HL-60/S4 treated with retinoic acid at 250 ng/mL for 4 days and 3 days (cell line): ENCODE measurements around the gene LRRC75A.

Source experiments
- in situ Hi-C: fragments of 300-500 bp; cut with MboI; formaldehyde crosslinking; loops from 2 replicates; pipeline ENCODE4 v1.7.0; 2022; ENCODE audit warnings: low sequenced_read_pairs

Gene LRRC75A

DNA sequence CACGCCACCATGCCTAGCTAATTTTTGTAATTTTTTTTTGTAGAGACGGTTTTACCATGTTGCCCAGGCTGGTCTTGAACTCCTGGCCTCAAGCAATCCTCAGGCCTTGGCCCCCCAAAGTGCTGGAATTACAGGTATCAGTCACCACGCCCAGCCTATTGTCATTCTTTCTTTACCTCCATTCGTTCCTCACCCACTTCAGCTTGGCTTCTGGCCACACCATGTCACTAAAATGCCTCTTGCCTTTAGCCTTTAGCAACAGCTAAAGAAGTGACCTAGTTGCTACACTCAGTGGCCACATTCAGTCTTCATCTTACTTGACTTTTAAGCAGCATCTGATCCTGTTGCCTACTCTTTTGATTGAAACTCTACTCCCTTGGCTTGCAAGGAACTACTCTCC is 3.6 kb upstream of the LRRC75A start:
- in situ Hi-C loops = no loop called here

DNA sequence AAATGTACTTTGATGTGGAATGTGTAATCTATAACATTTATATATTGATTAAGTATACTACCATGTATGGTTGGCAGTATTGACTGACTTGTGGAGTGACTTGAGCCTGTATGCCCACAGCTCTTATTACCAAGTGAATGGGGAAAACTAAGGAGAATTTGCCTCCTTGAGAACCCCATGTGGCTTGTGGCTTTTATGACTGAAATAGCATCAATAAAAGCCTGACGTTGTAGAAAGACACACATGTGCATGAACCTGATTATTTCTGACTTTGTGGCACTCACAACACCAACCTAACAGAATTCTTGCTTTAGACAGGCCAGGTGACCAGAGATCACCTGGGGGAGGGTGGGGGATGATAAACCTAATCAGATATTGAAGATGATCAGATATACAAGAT is 2.1 kb upstream of the LRRC75A start:
- in situ Hi-C loops = no loop called here

DNA sequence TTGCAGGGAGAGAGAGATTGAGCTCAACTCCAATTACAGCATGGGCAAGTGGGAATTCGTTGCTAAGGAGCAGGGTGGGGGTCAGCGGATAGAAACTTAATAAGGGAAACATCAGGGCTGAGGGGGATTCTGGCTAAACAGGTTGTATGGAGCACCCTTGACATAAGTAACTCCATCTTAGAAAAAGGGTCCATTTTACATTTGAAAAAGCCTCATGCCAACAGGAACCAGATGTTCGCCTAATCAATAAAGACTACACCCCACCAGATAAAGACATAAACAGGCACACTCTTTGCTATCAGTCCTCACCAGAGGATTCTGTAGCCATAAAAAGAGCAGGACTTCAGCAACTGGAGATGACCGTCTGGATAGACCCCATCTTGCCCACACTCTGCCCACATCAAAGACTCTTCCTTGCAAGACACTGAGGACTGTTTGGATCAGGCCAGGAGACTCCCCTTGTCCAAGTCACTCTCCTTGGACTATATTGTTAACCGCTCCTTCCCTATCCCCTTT is 1.6 kb upstream of the LRRC75A start:
- in situ Hi-C loops = no loop called here

DNA sequence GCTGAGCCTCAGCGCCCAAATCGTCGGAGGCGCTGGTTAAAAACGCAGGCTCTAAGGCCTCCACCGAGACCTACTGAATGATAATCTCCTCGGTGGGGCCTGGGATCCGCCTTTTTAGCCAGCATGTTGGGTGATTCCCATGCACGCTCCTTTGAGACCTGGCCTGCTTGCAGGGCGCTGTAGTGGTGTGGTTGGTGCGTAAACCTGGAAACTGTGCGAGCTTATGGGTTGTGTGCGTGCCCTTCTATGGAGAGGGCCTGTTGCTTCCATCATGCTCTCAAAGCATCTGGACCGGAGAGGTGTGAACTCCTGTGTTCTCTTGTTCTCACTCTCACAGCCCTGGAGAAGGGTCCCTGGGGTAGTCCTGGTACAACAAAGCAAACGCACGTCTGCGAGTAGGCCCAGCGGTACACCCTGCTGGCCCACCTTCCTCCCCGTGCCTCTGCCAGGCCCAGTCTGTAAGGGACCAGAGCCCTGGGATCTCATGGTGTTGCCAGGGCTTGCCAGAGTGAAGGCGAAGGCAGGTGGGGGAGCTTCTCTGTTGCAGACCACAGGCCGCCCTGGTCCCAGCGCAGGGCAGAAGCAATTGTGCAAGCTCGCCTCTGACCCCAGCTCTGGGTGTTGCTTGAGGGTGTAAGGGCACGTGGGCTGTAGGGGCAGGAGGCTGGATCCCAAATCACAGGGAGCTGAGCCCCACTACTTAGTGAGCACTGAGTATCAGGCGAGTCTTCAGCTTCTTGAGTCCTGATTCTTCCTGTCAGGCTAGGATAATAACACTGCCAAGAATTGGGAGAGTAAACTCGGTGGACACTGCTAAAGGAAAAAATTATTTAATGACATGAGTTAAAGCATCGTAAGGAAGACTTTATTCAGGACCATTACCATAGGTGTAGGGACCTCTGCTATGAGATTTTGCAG is 879 bp upstream of the LRRC75A start:
- in situ Hi-C loops = no loop called here

DNA sequence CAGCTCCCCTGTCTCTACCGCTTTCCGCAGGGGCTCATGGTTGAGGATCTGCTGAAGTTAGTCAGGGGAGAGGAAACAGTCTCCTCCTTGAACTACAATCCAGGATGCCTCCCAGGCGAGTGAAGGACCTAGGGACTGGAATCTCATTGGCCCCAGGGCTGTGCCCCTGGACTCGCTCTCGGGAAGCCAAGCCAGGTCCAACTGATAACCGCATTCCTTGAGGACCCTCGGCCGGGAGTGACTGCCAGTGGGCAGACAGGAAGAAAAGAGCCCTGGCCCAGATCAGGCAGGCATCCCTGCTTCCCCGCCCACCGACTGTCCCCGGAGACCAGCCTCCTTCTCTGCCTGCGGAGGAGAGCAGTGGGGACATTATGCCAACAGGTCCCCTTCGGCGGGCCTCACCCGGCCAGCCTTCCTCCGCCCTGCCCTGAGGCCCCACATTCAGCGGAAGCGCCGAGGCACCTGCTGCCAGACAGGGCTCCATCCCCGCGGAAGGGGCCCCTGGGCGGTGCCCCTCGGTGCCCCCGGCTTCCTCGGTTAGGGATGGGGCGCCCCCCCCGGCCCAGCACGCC is 776 bp downstream of the LRRC75A start:
- in situ Hi-C loops = no loop called here

DNA sequence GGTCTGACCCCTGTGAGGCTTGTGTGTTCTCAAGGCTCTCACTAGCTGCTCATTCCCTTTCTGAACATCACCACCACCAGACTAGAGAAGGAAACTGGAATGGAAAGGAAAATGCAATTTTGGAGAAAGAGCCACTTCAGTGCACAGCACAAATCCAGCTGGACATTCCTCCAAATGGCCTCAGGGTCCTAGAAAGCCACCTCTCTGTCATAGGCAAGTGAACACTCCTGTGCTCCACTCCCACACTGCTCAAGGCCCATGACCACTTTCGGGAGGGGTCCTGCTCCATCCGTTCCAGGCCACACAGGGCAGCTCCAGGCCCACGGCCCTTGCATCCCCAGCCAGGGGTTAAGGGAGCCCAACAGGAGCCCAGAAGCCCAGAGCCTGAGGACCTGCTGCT is 2.6 kb downstream of the LRRC75A start:
- in situ Hi-C loops = no loop called here

DNA sequence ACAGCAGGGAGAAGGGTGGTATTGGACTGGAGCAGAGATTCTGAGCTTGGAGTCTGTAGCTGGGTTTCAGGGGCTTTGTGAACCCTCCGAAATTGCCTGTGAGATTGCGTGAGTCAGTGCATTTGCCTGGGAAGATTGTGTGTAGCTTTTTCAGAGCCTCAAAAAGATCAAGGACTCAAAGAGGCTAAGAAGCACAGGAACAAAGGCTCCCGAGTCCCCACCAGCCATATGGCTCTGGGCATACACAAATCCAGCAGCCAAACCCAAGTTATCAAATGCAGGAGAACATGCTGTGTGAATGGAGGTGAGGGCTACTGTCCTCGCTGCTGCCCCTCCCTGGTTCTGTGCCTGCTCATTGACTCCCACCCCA is 3.0 kb downstream of the LRRC75A start:
- in situ Hi-C loops = no loop called here

DNA sequence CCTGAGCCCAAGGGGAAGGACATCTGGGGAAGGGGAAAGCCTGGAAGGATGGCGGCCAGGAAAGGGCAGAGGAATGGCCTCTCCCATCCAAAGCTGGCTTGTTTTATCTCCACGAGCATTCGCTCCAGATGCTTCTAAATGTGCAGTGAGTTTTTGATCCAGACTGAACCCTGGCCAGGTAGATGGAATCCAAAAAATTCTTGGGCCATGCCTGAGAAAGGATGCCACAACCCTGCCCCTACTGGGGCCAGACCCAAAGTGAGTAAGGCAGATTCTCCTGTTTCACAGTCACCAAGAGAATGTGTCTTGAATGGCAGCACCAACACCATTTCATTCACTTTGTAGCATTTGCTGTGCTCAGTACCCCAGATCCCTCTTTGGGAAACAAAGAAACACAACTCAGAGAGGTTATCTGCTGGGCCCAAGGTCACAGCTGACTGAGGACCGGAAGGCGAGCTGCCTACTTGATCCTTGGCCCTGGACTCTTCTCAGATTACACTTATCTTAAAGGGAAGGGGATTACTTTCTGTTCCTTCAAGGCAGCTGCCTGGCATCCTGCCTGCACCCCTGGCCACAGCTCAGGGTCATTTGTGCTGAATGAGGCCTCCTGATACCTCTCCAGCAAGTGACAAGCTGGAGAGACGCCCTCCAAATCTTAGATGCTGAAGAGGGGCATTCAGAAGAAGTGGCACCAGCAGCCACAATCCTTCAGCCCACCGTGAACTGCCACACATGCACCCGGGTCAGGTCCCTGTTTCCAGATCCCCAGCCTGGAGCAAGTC is 3.6 kb downstream of the LRRC75A start:
- in situ Hi-C loops = no loop called here

DNA sequence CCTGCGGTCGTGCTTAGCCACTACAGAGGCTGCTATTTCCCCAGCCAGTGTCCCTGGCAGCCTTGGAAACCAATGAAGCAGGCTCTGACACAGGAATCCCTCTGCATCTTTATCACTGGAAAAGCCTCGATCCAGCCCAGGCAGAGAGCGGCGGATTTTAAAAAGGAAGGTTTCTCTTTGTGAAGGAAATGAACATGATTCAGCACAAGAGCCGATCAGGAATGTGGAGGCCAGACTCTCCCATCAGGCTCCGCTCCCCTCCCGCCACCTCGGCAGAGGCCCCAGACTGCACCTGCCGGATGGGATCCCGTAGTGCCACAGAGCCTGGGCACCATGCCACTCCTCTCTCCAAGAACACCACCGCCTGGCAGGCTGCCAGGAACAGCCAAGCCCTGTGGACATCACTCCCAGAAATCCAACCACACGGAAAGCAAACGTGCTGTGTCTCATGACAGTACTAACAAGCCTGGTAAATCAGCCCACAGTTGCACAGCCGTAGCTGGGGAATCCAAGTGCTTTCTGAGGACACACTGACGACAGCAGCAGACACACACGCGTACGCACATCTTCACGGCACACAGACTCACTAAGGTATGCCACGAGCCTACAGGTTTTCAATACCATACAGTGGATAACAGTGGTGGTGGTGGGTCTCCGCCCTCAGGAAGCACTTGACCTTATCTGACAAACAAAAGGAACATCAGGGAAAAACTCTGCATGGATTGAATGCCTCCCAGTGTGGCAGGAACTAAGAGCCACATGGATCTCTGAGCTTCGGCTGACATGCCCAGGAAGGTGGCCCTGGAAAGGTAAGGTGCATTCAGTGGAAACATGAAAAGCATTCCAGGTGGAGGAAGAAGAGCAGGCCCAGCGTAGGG is 5.4 kb downstream of the LRRC75A start:
- in situ Hi-C loops = no loop called here

DNA sequence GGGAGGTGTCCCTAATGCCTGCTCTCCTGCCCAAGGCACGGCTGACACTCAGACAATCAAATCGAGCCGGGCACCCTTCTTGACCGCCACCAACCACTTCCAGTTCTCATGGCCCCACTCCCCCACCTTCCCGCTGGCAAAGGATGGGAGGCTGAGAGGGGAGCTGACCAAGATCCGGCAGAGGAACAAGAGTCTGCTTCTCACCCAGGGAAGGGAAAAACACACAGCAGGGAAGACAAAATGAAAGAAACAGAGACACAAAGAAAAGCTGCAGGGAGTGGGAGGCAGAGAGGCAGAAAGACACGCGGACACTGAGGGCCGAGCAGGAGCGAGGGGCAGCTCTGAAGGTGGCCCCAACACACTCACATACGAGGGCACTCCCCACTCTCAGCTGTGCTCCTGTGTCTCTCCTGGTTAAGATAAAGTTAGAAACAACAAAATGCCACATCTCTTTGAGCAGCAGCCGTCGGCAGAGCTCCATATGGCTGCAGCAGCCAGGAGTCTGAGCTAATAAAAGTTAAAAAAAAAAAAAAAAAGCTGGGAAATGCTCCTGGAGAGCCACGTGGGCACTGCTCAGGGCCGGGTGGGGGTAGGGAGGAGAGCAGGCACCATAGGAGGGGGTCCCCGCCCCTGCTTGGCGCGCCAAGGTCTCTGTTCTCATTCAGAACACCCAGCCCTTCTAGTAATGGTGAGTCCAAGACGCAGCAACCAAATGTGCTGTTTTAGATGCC is 7.4 kb downstream of the LRRC75A start:
- in situ Hi-C loops = no loop called here

DNA sequence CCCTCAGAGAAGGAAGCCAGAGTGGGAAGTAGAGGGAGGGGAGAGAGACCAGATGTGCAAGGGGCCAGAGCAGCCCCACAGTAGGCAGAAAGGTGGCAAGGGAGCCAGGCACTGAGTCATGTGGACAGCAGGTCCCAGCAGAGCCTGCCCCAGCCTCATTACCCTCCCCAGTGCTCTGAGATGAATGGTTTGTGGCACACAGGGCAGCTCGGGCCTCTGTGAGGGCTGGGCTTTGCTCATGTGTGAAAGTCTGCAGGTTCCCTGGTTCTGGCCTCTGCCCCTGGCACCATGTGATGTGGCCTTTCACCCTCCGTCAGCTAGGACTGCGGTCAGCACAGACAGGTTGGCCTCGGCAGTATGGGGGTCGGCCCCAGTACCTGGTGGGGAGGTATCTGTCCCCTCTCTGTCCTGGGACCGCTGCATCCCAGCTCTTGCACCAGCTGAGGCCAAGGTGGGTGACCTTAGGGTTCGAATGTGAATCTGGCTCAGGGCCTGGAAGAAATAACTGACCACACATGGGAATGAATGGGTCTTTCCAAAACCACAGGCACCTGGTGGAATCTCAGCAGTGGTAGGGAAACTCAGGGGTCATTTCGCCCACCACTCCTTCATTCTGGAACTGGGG is 8.9 kb downstream of the LRRC75A start:
- in situ Hi-C loops = no loop called here

DNA sequence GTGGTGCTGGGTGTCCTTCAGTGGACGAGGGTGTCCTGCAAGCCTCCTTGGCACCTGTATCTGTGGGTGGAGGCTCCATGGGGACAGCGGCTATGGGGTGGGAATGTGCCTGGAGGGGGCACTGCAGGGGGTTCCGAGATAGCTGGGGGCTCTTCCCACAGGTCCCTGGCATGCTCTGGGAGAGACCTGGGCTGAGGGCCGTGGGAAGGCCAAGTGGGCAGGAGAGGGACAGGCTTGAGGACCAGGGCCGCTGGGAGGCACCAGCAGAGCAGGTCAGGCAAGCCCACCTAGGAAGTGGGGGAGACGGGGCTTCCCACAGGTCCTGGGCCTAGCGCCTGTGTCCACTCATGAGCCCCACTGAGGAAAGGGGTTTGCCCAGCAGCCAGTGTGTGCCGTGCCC is 9.7 kb downstream of the LRRC75A start:
- in situ Hi-C loops = no loop called here

DNA sequence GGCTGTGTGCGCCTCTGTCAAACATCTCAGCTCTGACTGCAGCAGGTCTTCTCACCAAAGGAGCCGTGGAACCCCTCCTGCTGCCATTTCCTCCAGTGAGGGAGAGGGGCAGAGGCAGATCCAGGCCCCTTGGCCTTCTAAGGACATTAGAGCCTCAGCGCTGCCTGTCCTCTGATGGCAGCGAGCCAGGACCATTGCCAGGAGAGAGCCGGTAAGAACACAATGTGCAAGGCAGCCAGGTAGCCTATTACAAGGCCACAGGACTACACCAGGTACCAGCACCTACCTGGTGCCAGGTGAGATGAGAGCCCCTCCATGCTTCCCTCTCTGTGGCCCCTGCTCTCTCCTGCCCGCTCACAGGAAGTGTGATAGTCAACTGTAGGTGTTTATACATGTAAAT is 11.0 kb downstream of the LRRC75A start:
- in situ Hi-C loops = no loop called here

DNA sequence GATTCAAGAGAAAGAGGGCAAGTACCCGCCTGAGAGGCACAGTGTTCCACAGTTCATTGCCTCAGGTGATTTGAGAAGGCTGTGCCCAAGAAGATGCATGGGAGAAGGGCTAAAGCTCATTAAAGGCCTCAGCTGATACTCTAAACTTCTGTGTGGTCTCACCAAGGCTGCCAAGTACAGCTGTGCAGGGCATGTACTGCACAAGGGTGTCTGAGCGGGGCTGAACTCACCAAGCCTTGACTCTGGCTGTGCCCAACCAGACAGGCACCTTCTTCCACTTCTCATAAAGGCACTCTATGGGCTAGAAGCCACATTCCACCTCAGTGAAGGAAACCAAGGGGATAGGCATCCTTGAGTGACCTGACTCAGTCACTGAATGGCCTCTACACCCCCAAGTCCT is 12.7 kb downstream of the LRRC75A start:
- in situ Hi-C loops = no loop called here

DNA sequence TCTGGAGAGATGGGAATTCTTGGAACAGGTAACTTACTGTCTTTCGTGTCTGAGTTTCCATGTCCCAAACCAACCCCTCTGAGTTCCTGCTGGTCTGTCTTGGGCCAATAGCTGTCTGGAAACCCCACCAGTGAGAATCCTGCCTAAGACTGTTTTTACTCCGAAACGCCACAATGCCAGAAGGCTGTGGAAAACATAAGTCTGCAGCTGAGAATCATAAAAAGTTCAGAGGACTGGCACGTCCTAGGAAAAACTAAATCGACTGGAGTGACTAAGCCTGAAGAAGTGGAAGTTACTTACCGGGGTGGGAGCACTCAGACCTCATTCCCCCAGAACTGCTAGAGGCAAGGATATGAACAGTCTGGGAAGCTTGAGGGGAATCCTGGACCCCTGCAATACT is 13.3 kb downstream of the LRRC75A start:
- in situ Hi-C loops = no loop called here

DNA sequence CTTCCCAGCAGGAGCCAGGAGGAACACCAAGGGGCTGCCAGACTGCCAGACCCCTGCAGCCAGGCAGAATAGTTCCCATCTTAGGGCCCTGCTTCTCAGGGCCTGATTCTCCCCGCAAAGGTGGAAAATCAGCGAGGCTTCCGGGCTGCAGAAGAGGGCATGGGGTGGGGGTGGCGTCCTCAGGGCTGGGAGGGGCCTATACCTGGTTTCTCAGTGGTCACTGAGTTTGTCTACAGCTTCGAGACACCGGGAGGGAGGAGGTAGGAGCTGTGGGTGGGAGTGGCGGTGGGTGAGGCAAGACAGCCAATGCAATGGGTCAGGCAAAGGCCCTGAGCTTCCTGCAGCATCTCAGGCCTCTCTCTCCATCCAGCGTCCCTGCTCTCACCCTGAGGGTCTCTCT is 14.3 kb downstream of the LRRC75A start:
- in situ Hi-C loops = no loop called here

DNA sequence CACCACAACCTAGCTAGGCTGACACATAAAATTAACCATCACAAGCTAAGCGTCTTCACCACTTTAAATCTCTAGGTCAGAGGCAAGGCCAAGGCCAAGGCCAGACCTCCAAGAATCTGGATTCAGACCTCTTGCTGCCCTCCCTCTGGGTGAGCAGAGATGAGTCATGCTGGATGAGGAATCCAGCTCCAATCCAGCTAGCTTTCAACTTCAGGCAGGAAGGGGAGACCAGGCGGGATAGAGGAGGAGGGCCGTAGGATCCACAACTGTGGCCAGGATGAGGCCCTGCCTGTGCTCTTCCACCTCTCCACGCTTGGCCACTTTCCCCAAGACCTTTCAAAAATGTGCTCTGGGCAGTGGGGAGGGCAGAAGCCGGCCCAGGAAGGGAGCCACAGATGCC is 14.7 kb downstream of the LRRC75A start:
- in situ Hi-C loops = no loop called here

DNA sequence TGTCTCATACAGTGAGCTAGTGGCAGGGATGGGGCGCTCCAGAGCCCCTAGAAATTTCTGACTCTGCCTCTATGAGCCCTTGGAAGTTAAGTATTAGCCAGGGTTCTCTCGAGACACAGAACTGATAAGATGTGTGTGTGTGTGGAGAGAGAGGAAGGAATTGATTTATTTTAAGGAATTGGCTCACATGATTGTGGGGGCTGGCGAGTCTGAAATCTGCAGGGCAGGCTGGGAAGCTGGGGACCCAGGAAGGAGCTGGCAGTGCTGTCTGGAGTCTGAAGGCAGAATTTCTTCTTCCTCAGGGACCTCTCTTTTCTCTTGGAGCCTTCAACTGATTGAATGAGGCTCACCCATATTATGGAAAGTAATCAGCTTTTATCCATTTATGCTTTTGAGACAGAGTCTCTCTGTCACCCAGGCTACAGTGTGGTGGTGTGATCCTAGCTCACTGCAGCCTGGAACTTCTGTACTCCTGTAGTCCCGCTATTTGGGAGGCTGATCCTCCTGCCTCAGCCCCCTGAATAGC is 16.8 kb downstream of the LRRC75A start:
- in situ Hi-C loops = no loop called here

DNA sequence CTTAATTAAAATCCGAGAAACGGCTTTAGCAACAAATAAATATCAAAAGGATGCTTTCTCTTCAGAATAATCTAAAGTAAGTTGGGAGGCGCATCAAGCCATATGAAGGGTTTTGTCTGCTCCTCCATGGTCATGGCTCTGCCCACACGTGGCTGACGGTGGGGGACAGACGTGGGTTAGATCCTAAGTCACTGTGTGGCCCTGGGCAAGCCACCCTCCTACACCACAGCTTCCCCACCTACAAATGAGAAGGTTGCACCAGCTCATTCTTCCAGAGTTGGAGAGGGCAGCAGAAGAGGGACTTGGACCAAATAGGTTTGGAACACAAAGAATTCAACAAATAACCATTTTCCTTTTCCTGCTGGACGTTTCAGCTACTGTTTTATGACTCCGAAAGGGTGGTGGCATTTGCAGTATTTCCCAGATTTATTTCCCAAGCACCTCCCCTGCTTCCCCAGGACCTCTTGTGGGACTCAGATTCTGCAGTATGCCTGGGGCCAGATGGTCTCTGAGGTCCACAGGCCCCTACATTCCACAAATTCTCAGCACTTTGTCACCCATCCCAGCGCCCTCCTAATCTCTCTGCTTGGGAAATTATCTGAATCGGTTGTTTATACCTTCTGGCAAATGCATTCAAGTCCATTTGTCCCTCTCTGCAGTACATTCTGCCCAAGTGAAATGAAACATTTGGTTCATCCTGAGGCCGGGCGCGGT is 17.8 kb downstream of the LRRC75A start:
- in situ Hi-C loops = no loop called here
